ENCODE measurements around the gene ATM.
"Not testable (repeated sequence)": the region's sequence is repeated elsewhere in the genome, so short reads cannot be mapped to it uniquely, and the experiment has no call there.

ATM gene

GRCh38 chr11:108269583-108269982 is 46.7 kb downstream of the ATM start:
- no peak for TF ChIP-seq CTCF (IDR thresholded peaks at IDR 0.05; ENCODE audit: extremely low read depth, insufficient read depth, missing control alignments)
- in situ Hi-C loops (cut with MboI; ENCODE audit: low pct_unique_long_range_greater_than_20kb, low sequenced_read_pairs, unreplicated experiment): no loop called here
- DNase-seq (ENCODE audit: low spot score): no peak

- DNase-seq (ENCODE audit: low spot score); in situ Hi-C loops (cut with MboI; ENCODE audit: low pct_unique_long_range_greater_than_20kb, low sequenced_read_pairs, unreplicated experiment): not testable (repeated sequence)
Measured at GRCh38 chr11:108276985-108277616, 54.2 kb downstream of the ATM start.

GRCh38 chr11:108278546-108278945 is 55.7 kb downstream of the ATM start:
- TF ChIP-seq CTCF (IDR thresholded peaks at IDR 0.05; ENCODE audit: extremely low read depth, insufficient read depth, missing control alignments): no peak
- DNase-seq (ENCODE audit: low spot score): no peak
- in situ Hi-C loops (cut with MboI; ENCODE audit: low pct_unique_long_range_greater_than_20kb, low sequenced_read_pairs, unreplicated experiment): no loop called here

GRCh38 chr11:108278954-108279353 is 56.1 kb downstream of the ATM start:
- TF ChIP-seq CTCF (IDR thresholded peaks at IDR 0.05; ENCODE audit: extremely low read depth, insufficient read depth, missing control alignments): no peak
- DNase-seq (ENCODE audit: low spot score): no peak
- in situ Hi-C loops (cut with MboI; ENCODE audit: low pct_unique_long_range_greater_than_20kb, low sequenced_read_pairs, unreplicated experiment): no loop called here

DNA sequence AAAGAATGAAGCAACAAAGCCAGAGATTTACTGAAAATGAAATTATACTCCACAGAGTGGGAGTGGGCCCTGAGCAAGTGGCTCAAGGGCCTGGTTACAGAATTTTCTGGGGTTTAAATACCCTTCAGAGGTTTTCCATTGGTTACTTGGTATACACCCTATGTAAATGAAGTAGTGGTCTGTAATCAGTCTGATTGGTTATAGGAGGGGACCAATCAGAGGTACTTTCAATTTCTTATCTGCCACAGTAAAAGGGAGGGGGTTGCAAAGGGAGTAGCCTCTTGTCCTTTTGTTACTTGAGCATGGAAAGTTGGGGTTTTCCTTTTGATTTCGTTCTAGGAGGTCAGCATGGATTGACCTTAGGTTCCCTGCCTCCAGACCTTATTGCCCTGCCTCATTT is 63.5 kb downstream of the ATM start:
- no peak for DNase-seq (ENCODE audit: low spot score)
- in situ Hi-C loops (cut with MboI; ENCODE audit: low pct_unique_long_range_greater_than_20kb, low sequenced_read_pairs, unreplicated experiment): no loop called here
- TF ChIP-seq CTCF (IDR thresholded peaks at IDR 0.05; ENCODE audit: extremely low read depth, insufficient read depth, missing control alignments): no peak

DNA sequence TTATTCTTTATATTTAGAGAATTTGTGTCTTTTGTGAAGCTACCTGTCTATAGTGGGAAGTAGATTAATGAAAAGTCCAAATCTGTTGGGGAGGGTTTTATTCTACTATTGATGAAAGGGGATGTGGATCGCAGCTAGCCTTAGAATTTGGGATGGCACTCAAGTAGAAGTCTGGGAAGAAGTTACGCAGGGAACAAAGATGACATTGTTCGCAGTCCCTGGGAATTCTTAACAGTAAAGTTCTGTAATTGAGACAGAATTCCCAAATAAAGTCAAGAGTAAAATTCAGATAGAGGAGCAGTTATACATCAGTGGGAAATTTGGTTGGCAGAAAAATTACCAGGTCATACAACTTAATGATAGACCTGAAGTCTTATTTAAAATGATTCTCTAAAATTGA is 64.1 kb downstream of the ATM start:
- in situ Hi-C loops (cut with MboI; ENCODE audit: low pct_unique_long_range_greater_than_20kb, low sequenced_read_pairs, unreplicated experiment): no loop called here
- DNase-seq (ENCODE audit: low spot score): no peak
- TF ChIP-seq CTCF (IDR thresholded peaks at IDR 0.05; ENCODE audit: extremely low read depth, insufficient read depth, missing control alignments): no peak

DNA sequence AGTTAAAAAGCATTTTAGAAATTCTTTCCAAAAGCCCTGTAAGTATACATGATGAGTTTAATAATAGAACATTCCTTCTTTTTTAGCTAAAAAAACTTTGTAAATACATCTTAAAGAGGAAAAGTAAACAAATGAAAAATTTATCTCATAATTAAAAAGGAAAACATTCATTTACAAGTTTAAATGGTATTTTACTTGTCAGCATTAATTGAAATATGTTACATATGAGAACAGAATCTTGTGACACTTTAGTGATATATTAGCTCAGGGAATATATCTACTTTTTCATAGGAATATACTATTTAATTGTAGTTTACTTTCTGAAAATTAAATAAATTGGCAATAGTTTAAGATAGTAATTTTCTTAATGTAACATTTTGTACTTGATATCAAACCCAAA is 66.2 kb downstream of the ATM start:
- in situ Hi-C loops (cut with MboI; ENCODE audit: low pct_unique_long_range_greater_than_20kb, low sequenced_read_pairs, unreplicated experiment): not testable (repeated sequence)

GRCh38 chr11:108289699-108290098 is 66.8 kb downstream of the ATM start:
- no peak for DNase-seq (ENCODE audit: low spot score)
- in situ Hi-C loops (cut with MboI; ENCODE audit: low pct_unique_long_range_greater_than_20kb, low sequenced_read_pairs, unreplicated experiment): no loop called here
- no peak for TF ChIP-seq CTCF (IDR thresholded peaks at IDR 0.05; ENCODE audit: extremely low read depth, insufficient read depth, missing control alignments)

More for the DNA sequence above, 66.2 kb downstream of the ATM start:
- not testable (repeated sequence) for DNase-seq (ENCODE audit: low spot score)
